GM12878 (cell line): Measurements from ENCODE around the gene STX7. TPM values are rescaled to one million over a fixed set of nuclear protein-coding genes. Genes with fewer than 3 reads are reported as not detected.

Experiments used
- ATAC-seq: fragments of 200-7000 bp; cut with Tn5 transposase; 3 replicates; pipeline ENCODE4 v1.9.1; 2020; ENCODE audit warnings: mild to moderate bottlenecking, moderate library complexity
- BruUV-seq: library from RNA; stranded (reverse); fragments of 400-500 nt; replicated peaks from 2 replicates; lab custom pipeline; 2021; lab: Mats Ljungman, UMichigan
- CTCF ChIA-PET: fragments of 300-600 bp; sonication (Branson Sonifier 250); formaldehyde crosslinking; extraction: SDS; loops from one replicate; lab custom pipeline; 2021; ENCODE audit warnings: inconsistent platforms; lab: Yijun Ruan, JAX
- POLR2A ChIA-PET: fragments of 350-600 bp; formaldehyde crosslinking; extraction: SDS; loops from one replicate; lab custom pipeline; 2021; ENCODE audit warnings: inconsistent platforms; lab: Charles Lee
- RAD21 ChIA-PET: fragments of 300-600 bp; sonication (Branson Sonifier 250); formaldehyde crosslinking; loops from one replicate; lab custom pipeline; 2023; ENCODE audit warnings: antibody characterized with exemption; ENCODE audit not compliant: unreplicated experiment; lab: Charles Lee
- SMC1A ChIA-PET: fragments of 300-600 bp; sonication (Branson Sonifier 250); formaldehyde crosslinking; loops from one replicate; lab custom pipeline; 2023; ENCODE audit not compliant: unreplicated experiment, uncharacterized antibody; lab: Charles Lee
- DNase-seq: peaks from one replicate; pipeline ENCODE4 v3.0.0-alpha.2; 2011; ENCODE audit warnings: low read depth, low spot score
- FAIRE-seq: peaks from 3 replicates; lab custom pipeline; 2011; peaks lifted over from hg19 to GRCh38; lab: Jason Lieb, UNC
- H2AFZ ChIP-seq: 2 replicates; pipeline ENCODE4 v1.6.0; 2011; ENCODE audit warnings: low read depth, low read length, control low read depth; ENCODE audit not compliant: control insufficient read depth
- H3K27ac ChIP-seq: 2 replicates; pipeline ENCODE4 v1.5.1; 2011; ENCODE audit warnings: control low read depth; ENCODE audit not compliant: control insufficient read depth, insufficient read depth
- H3K27me3 ChIP-seq, 2 experiments: replicated peaks in 1 of 2; 2 replicates each; pipeline versions ENCODE4 v1.6.0 to v1.6.1; 2011; ENCODE audit warnings: low read length in 1 of 2; ENCODE audit not compliant: control insufficient read depth in 2 of 2, insufficient read depth in 2 of 2
- H3K36me3 ChIP-seq, 2 experiments: 2 replicates each; pipeline ENCODE4 v1.5.1; 2011; ENCODE audit warnings: low read length in 1 of 2; ENCODE audit not compliant: control insufficient read depth in 2 of 2, insufficient read depth in 2 of 2
- H3K4me1 ChIP-seq: 2 replicates; pipeline ENCODE4 v1.6.1; 2011; ENCODE audit warnings: mild to moderate bottlenecking, low read length, moderate library complexity, mixed read lengths; ENCODE audit not compliant: control insufficient read depth, insufficient read depth
- H3K4me2 ChIP-seq: 2 replicates; pipeline ENCODE4 v1.6.0; 2011; ENCODE audit warnings: control low read depth; ENCODE audit not compliant: control insufficient read depth, insufficient read depth
- H3K4me3 ChIP-seq: fragments of 200-600 bp; sonication (generic); 2 replicates; pipeline ENCODE4 v1.5.1; 2016
- H3K79me2 ChIP-seq: 2 replicates; pipeline ENCODE4 v1.6.0; 2011; ENCODE audit warnings: low read length; ENCODE audit not compliant: control insufficient read depth, insufficient read depth
- H3K9ac ChIP-seq: 2 replicates; pipeline ENCODE4 v1.8.0; 2011; ENCODE audit warnings: low read length, control low read depth, mixed read lengths; ENCODE audit not compliant: control insufficient read depth, insufficient read depth
- H3K9me3 ChIP-seq: replicated peaks from 3 replicates; pipeline ENCODE4 v1.5.1; 2011; ENCODE audit warnings: mild to moderate bottlenecking, low read length; ENCODE audit not compliant: control insufficient read depth, insufficient read depth
- H4K20me1 ChIP-seq: 2 replicates; pipeline ENCODE4 v1.6.0; 2011; ENCODE audit not compliant: control insufficient read depth, insufficient read depth
- BACH1 ChIP-seq: fragments of 450-650 bp; IDR thresholded peaks from 2 replicates; pipeline ENCODE4 v1.6.1; 2017; ENCODE audit warnings: mild to moderate bottlenecking, borderline replicate concordance
- CBX5 ChIP-seq: sonication (generic); IDR thresholded peaks from 2 replicates; pipeline ENCODE4 v1.6.1; 2016; ENCODE audit warnings: low read depth, moderate library complexity, mild to moderate bottlenecking, inconsistent platforms
- CHD1 ChIP-seq: IDR thresholded peaks from 2 replicates; pipeline ENCODE4 v1.6.1; 2012; ENCODE audit warnings: low read depth, low read length, improper control_type of control experiment
- JUND ChIP-seq: IDR thresholded peaks from 2 replicates; pipeline ENCODE4 v1.6.1; 2012; ENCODE audit warnings: low read depth, mild to moderate bottlenecking, low read length, improper control_type of control experiment, moderate library complexity
- MEF2A ChIP-seq: IDR thresholded peaks from 2 replicates; pipeline ENCODE4 v1.6.1; 2011; ENCODE audit warnings: low read depth, mild to moderate bottlenecking, low read length, moderate library complexity; ENCODE audit not compliant: insufficient read depth
- REST ChIP-seq: IDR thresholded peaks from 2 replicates; pipeline ENCODE4 v1.6.1; 2012; ENCODE audit warnings: mild to moderate bottlenecking, low read depth, low read length
- RUNX3 ChIP-seq: IDR thresholded peaks from 2 replicates; pipeline ENCODE4 v1.6.1; 2012; ENCODE audit warnings: low read length, inconsistent platforms
- SREBF2 ChIP-seq: IDR thresholded peaks from 2 replicates; pipeline ENCODE4 v1.6.1; 2012; ENCODE audit warnings: mild to moderate bottlenecking, low read length
- SUZ12 ChIP-seq: fragments of 200-600 bp; sonication (generic); IDR thresholded peaks from one replicate; pipeline ENCODE4 v1.6.1; 2018; ENCODE audit warnings: antibody characterized with exemption, mild to moderate bottlenecking; ENCODE audit not compliant: unreplicated experiment
- ZBTB11 ChIP-seq: fragments of 450-650 bp; formaldehyde crosslinking; IDR thresholded peaks from 2 replicates; pipeline ENCODE4 v1.5.0; 2022; ENCODE audit warnings: mild to moderate bottlenecking, missing genetic modification characterization
- ZZZ3 ChIP-seq: IDR thresholded peaks from 2 replicates; pipeline ENCODE4 v1.6.1; 2011; ENCODE audit warnings: low read depth; ENCODE audit not compliant: control insufficient read depth, insufficient read length
- WGBS: methylation state at CpG from one replicate; pipeline ENCODE4 v1.1.6; 2016; ENCODE audit warnings: low lambda C conversion rate; ENCODE audit not compliant: insufficient replicate concordance, insufficient coverage; ENCODE audit errors: missing lambda C conversion rate; 5-methylcytosine and 5-hydroxymethylcytosine counted together
- in situ Hi-C: fragments of 300-500 bp; cut with MboI; formaldehyde crosslinking; loops from 9 replicates; pipeline ENCODE4 v1.14.3; 2018; ENCODE audit warnings: mixed read lengths
- intact Hi-C: fragments of 100-400 bp; cut with micrococcal nuclease; formaldehyde crosslinking; loops from one replicate; pipeline ENCODE4 v1.14.2; 2022; ENCODE audit not compliant: unreplicated experiment
- polyA plus RNA-seq, 11 experiments: library from polyadenylated mRNA; depleted of rRNA in 4 of 11; unstranded in 6 of 11; stranded (reverse) in 5 of 11; fragments of >200 nt; fragmentation: Nextera tagmentation in 4 of 11; fragmentation: Illumina TruSeq in 1 of 11; extraction: Ambion mirVana in 4 of 11; extraction: Trizol in 1 of 11; gene quantifications; 1 replicate in 1 of 11; 2 replicates in 10 of 11; pipeline versions ENCODE4 v1.2.1 to v1.2.3, GENCODE V29; 2011 to 2016; ENCODE audit warnings: inconsistent platforms in 2 of 11, missing spikeins in 2 of 11, low read depth in 1 of 11
- total RNA-seq, 4 experiments: library from RNA; depleted of rRNA in 3 of 4; stranded (reverse); fragments of >200 nt in 3 of 4; fragmentation: Illumina TruSeq in 1 of 4; extraction: Trizol in 1 of 4; gene quantifications; 2 replicates each; pipeline versions ENCODE4 v1.2.1 to v1.2.3, GENCODE V29; 2013 to 2021
- TF ChIP-seq, protein P1 (sequence below): IDR thresholded peaks from 2 replicates; pipeline ENCODE4 v1.6.1; 2011; ENCODE audit warnings: low read depth, mild to moderate bottlenecking, low read length, moderate library complexity, borderline replicate concordance; ENCODE audit errors: extremely low read depth

Gene STX7
- total and polyA plus RNA-seq, 10 of the 15 experiments (the other 5 are each of a cell fraction or from before 2014, with no cell fraction given) = 26.5 to 75.5 (median 51.3) TPM

DNA sequence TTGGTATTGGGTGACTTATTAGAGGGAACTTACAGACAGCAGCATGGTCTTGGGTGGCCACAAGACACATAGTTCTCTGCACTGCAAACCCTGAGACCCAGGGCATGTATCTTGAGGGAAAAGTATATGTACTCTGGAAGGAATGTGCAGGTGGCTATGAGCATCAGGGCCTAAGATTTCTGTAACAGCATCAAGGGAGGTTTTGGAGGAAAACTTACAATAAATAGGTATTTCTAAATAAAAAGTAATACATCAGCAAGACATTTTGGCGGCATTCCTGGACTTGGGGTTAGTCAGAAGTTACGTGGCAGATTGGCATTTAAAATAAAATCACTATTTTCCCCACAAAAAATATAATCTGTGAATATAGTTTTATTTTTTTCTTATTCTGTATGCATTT, 8.0 kb upstream of the STX7 start:
- SMC1A ChIA-PET = interaction anchor here (1.5 kb wide), 1 partner anchor 11 kb away, joined by 4 read pairs; no protein-coding TSS in a partner anchor
- no peak for DNase-seq
- no peak overlapping the region for H3K27ac ChIP-seq
- no peaks in the 10 kb centered on the region for H3K9me3 ChIP-seq
- no peaks in the 10 kb centered on the region for H3K36me3 ChIP-seq
- no peak overlapping the region for H2AFZ ChIP-seq
- WGBS = 50% methylated on average over 2 of the region's 2 CpGs
- no peaks in the 10 kb centered on the region for H3K4me1 ChIP-seq
- no peak for TF ChIP-seq MEF2A
- no peak for TF ChIP-seq ZZZ3
- no peak for TF ChIP-seq REST
- no peak for TF ChIP-seq ZBTB11
- TF ChIP-seq BACH1 = no peak
- TF ChIP-seq, protein P1, sequence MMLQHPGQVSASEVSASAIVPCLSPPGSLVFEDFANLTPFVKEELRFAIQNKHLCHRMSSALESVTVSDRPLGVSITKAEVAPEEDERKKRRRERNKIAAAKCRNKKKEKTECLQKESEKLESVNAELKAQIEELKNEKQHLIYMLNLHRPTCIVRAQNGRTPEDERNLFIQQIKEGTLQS = no peak
- no peak for TF ChIP-seq JUND
- TF ChIP-seq SREBF2 = no peak
- TF ChIP-seq RUNX3 = no peak
- TF ChIP-seq SUZ12 = no peak
- TF ChIP-seq CHD1 = no peak
- TF ChIP-seq CBX5 = no peak
- TF ChIP-seq, all 136 proteins: peak for 0
- in situ Hi-C loops (loop anchor here (10.0 kb wide), 1 partner anchor 274 kb away; the partner anchor contains the start of gene SLC18B1), intact Hi-C loops (no loop called here)
- no peaks in the 10 kb centered on the region; a peak in 1 of 4 replicates for H3K27me3 ChIP-seq
- H3K4me2 ChIP-seq = no peak overlapping the region
- H3K9ac ChIP-seq = no peak overlapping the region
- no peaks in the 10 kb centered on the region for H3K79me2 ChIP-seq
- FAIRE-seq = no peak
- BruUV-seq = no TSS peak
- POLR2A ChIA-PET = no interaction called here
- CTCF ChIA-PET = interaction anchor here (2.7 kb wide), 1 partner anchor 36 kb away, joined by 8 read pairs; no protein-coding TSS in a partner anchor
- RAD21 ChIA-PET = no interaction called here
- ATAC-seq = no peak
- no peak overlapping the region for H3K4me3 ChIP-seq
- H4K20me1 ChIP-seq = no peaks in the 10 kb centered on the region
